ENCODE data around the gene CDK1. TPM values are rescaled to one million over a fixed set of nuclear protein-coding genes. Genes with fewer than 3 reads are reported as not detected.

CDK1 gene
- polyA plus RNA-seq, 1 donor (not counting 4 experiments of a cell fraction or from before 2014, with no cell fraction given): 43.8 TPM

DNA sequence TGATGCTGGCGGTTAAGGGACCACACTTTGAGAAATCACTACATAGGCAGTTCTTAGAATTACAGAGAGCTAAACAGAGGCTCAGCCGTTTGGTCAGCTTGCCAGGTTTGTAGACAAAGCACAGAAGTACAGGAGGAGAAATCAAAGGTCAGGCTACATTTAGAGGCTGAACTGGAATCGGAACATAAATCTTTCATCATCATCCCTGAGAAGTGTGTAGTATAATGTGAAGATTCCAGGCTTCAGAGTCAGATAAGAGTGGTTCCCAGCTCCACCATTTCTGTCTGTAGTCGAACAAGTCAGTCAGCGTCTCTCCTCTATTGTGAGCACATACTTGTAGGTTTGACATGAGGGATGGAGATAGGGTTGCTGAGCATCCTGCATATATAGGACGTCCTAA lies 18.9 kb downstream of the CDK1 start:
- H4K20me1 ChIP-seq (ENCODE audit: control insufficient read depth, extremely low read depth, insufficient read depth, low read length): no peaks in the 10 kb centered on the region
- TF ChIP-seq, protein P1, sequence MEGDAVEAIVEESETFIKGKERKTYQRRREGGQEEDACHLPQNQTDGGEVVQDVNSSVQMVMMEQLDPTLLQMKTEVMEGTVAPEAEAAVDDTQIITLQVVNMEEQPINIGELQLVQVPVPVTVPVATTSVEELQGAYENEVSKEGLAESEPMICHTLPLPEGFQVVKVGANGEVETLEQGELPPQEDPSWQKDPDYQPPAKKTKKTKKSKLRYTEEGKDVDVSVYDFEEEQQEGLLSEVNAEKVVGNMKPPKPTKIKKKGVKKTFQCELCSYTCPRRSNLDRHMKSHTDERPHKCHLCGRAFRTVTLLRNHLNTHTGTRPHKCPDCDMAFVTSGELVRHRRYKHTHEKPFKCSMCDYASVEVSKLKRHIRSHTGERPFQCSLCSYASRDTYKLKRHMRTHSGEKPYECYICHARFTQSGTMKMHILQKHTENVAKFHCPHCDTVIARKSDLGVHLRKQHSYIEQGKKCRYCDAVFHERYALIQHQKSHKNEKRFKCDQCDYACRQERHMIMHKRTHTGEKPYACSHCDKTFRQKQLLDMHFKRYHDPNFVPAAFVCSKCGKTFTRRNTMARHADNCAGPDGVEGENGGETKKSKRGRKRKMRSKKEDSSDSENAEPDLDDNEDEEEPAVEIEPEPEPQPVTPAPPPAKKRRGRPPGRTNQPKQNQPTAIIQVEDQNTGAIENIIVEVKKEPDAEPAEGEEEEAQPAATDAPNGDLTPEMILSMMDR (optimal IDR thresholded peaks at IDR 0.05 in 1 of 3, IDR thresholded peaks at IDR 0.05 in 1 of 3, conservative IDR thresholded peaks at IDR 0.05 in 1 of 3; ENCODE audit: extremely low read depth in 1 of 3, insufficient read depth in 2 of 3, low read length in 3 of 3): no peak
- TF ChIP-seq EZH2 (IDR thresholded peaks at IDR 0.05; ENCODE audit: low read length): no peak
- H3K27ac ChIP-seq (ENCODE audit: control insufficient read depth, insufficient read depth, low read length): no peak overlapping the region
- H3K9me3 ChIP-seq (ENCODE audit: control insufficient read depth, low read depth, low read length): no peaks in the 10 kb centered on the region
- no peaks in the 10 kb centered on the region for H3K9me1 ChIP-seq (ENCODE audit: control insufficient read depth, extremely low read depth, insufficient read depth, low read length)
- FAIRE-seq (no peak), DNase-seq (ENCODE audit: low read depth, low spot score) (no peak)
- H3K36me3 ChIP-seq (ENCODE audit: control insufficient read depth in 2 of 2, extremely low read depth in 1 of 2, insufficient read depth in 2 of 2, low read length in 2 of 2): peaks cover 0 to 16% of the 10 kb centered on the region in 2 experiments
- H3K4me3 ChIP-seq (ENCODE audit: control insufficient read depth in 2 of 3, extremely low read depth in 1 of 3, insufficient read depth in 2 of 3, low read depth in 1 of 3, low read length in 3 of 3): no peak overlapping the region
- H3K9ac ChIP-seq (ENCODE audit: control insufficient read depth, extremely low read depth, insufficient read depth, low read length): no peak overlapping the region
- no peak overlapping the region for H3K4me2 ChIP-seq (ENCODE audit: control insufficient read depth, extremely low read depth, insufficient read depth, low read depth, low read length)
- dilution Hi-C loops (cut with MboI; ENCODE audit: extremely low pct_ligation_motif_present, low sequenced_read_pairs): no loop called here
- no peaks in the 10 kb centered on the region for H3K27me3 ChIP-seq (ENCODE audit: control insufficient read depth, extremely low read depth, insufficient read depth, low read length)
- H3K79me2 ChIP-seq (ENCODE audit: control insufficient read depth, insufficient read depth, low read length): peaks cover 2% of the 10 kb centered on the region
- no peak overlapping the region for H2AFZ ChIP-seq (ENCODE audit: control insufficient read depth, low read length)
- no peaks in the 10 kb centered on the region for H3K4me1 ChIP-seq (ENCODE audit: control insufficient read depth, extremely low read depth, insufficient read depth, low read length)

DNA sequence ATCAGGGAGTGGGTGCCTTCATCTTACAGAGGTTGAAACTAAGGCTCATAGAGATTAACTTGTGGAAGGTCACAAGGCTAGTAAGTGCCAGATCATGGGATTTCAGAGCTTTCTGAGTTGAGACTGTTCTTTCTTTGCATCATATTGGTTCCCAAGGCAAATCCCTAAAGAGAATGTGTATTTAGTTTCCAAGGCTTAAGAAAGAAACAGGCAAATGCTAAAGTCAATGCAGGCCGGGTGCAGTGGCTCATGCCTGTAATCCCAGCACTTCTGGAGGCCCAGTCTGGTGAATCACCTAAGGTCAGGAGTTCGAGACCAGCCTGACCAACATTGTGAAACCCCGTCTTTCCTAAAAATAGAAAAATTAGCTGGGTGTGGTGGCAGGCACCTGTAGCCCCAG lies 19.8 kb downstream of the CDK1 start:
- no peak for FAIRE-seq
- Histone ChIP-seq H3K27ac (ENCODE audit: control insufficient read depth, insufficient read depth, low read length) (no peak overlapping the region), H3K4me1 (ENCODE audit: control insufficient read depth, extremely low read depth, insufficient read depth, low read length) (no peaks in the 10 kb centered on the region), H3K36me3 (ENCODE audit: control insufficient read depth in 2 of 2, extremely low read depth in 1 of 2, insufficient read depth in 2 of 2, low read length in 2 of 2) (peaks cover 0 to 11% of the 10 kb centered on the region in 2 experiments), H3K9me3 (ENCODE audit: control insufficient read depth, low read depth, low read length) (no peaks in the 10 kb centered on the region), H3K79me2 (ENCODE audit: control insufficient read depth, insufficient read depth, low read length) (no peaks in the 10 kb centered on the region), H3K4me2 (ENCODE audit: control insufficient read depth, extremely low read depth, insufficient read depth, low read depth, low read length) (no peak overlapping the region), H3K4me3 (ENCODE audit: control insufficient read depth in 2 of 3, extremely low read depth in 1 of 3, insufficient read depth in 2 of 3, low read depth in 1 of 3, low read length in 3 of 3) (no peak overlapping the region), H2AFZ (ENCODE audit: control insufficient read depth, low read length) (no peak overlapping the region), H3K9me1 (ENCODE audit: control insufficient read depth, extremely low read depth, insufficient read depth, low read length) (no peaks in the 10 kb centered on the region), H3K27me3 (ENCODE audit: control insufficient read depth, extremely low read depth, insufficient read depth, low read length) (no peaks in the 10 kb centered on the region), H4K20me1 (ENCODE audit: control insufficient read depth, extremely low read depth, insufficient read depth, low read length) (no peaks in the 10 kb centered on the region), H3K9ac (ENCODE audit: control insufficient read depth, extremely low read depth, insufficient read depth, low read length) (no peak overlapping the region)
- DNase-seq (ENCODE audit: low read depth, low spot score): no peak
- dilution Hi-C loops (cut with MboI; ENCODE audit: extremely low pct_ligation_motif_present, low sequenced_read_pairs): no loop called here
- TF ChIP-seq EZH2 (IDR thresholded peaks at IDR 0.05; ENCODE audit: low read length): no peak
- TF ChIP-seq, protein P1 (optimal IDR thresholded peaks at IDR 0.05 in 1 of 3, IDR thresholded peaks at IDR 0.05 in 1 of 3, conservative IDR thresholded peaks at IDR 0.05 in 1 of 3; ENCODE audit: extremely low read depth in 1 of 3, insufficient read depth in 2 of 3, low read length in 3 of 3): no peak
